Smooth muscle cell (in vitro differentiated cells): ENCODE data around the gene PRG3. TPM values are rescaled to one million over a fixed set of nuclear protein-coding genes. Genes with fewer than 3 reads are reported as not detected.

Experiments used
- DNase-seq: peaks from one replicate; lab custom pipeline; 2025; ENCODE audit not compliant: unreplicated experiment; lab: John Stamatoyannopoulos, UW
- H2AFZ ChIP-seq: fragments of 200-600 bp; sonication (generic); 2 replicates; pipeline ENCODE4 v1.6.0; 2016; ENCODE audit warnings: antibody characterized with exemption, low read depth, mild to moderate bottlenecking
- H3F3A ChIP-seq: fragments of 200-600 bp; sonication (generic); 2 replicates; pipeline ENCODE4 v1.6.0; 2017; ENCODE audit warnings: antibody characterized with exemption, low read depth
- H3K27ac ChIP-seq: fragments of 200-600 bp; sonication (generic); 2 replicates; pipeline ENCODE4 v1.5.1; 2016; ENCODE audit warnings: low read depth, mild to moderate bottlenecking
- H3K27me3 ChIP-seq: fragments of 200-600 bp; sonication (generic); 2 replicates; pipeline ENCODE4 v1.6.1; 2016; ENCODE audit warnings: low read depth, mild to moderate bottlenecking
- H3K36me3 ChIP-seq: fragments of 200-600 bp; sonication (generic); 2 replicates; pipeline ENCODE4 v1.5.1; 2016; ENCODE audit warnings: low read depth
- H3K4me1 ChIP-seq: fragments of 200-600 bp; sonication (generic); 2 replicates; pipeline ENCODE4 v1.5.1; 2016; ENCODE audit warnings: low read depth
- H3K4me2 ChIP-seq: fragments of 200-600 bp; sonication (generic); 2 replicates; pipeline ENCODE4 v1.6.0; 2016; ENCODE audit warnings: mild to moderate bottlenecking
- H3K4me3 ChIP-seq: fragments of 200-600 bp; sonication (generic); 2 replicates; pipeline ENCODE4 v1.5.1; 2016; ENCODE audit warnings: mild to moderate bottlenecking
- H3K79me2 ChIP-seq: fragments of 200-600 bp; sonication (generic); 2 replicates; pipeline ENCODE4 v1.6.0; 2016; ENCODE audit warnings: low read depth, mild to moderate bottlenecking
- H3K9ac ChIP-seq: fragments of 200-600 bp; sonication (generic); 2 replicates; pipeline ENCODE4 v1.6.0; 2016; ENCODE audit warnings: low read depth
- H3K9me3 ChIP-seq: fragments of 200-600 bp; sonication (generic); replicated peaks from 2 replicates; pipeline ENCODE4 v1.5.1; 2016; ENCODE audit warnings: low read depth
- H4K20me1 ChIP-seq: fragments of 200-600 bp; sonication (generic); 2 replicates; pipeline ENCODE4 v1.6.0; 2016; ENCODE audit warnings: low read depth
- WGBS: methylation state at CpG from one replicate; pipeline ENCODE4 v1.1.7; 2016; ENCODE audit warnings: low lambda C conversion rate; 5-methylcytosine and 5-hydroxymethylcytosine counted together
- polyA plus RNA-seq: library from polyadenylated mRNA; unstranded; fragments of >200 nt; fragmentation: Nextera tagmentation; extraction: Ambion mirVana; gene quantifications from 2 replicates; pipeline ENCODE4 v1.2.1, GENCODE V29; 2016
- total RNA-seq: library from RNA; depleted of rRNA; stranded (reverse); fragments of >200 nt; gene quantifications from 2 replicates; pipeline ENCODE4 v1.2.3, GENCODE V29; 2014
- TF ChIP-seq, protein P1 (sequence below): fragments of 200-600 bp; sonication (generic); IDR thresholded peaks from 2 replicates; pipeline ENCODE4 v1.5.1; 2017; ENCODE audit warnings: borderline replicate concordance, mild to moderate bottlenecking, antibody characterized with exemption; ENCODE audit not compliant: insufficient read depth, poor library complexity, severe bottlenecking

PRG3 gene
- total and polyA plus RNA-seq, 2 experiments from 2014 or later = not detected

DNA sequence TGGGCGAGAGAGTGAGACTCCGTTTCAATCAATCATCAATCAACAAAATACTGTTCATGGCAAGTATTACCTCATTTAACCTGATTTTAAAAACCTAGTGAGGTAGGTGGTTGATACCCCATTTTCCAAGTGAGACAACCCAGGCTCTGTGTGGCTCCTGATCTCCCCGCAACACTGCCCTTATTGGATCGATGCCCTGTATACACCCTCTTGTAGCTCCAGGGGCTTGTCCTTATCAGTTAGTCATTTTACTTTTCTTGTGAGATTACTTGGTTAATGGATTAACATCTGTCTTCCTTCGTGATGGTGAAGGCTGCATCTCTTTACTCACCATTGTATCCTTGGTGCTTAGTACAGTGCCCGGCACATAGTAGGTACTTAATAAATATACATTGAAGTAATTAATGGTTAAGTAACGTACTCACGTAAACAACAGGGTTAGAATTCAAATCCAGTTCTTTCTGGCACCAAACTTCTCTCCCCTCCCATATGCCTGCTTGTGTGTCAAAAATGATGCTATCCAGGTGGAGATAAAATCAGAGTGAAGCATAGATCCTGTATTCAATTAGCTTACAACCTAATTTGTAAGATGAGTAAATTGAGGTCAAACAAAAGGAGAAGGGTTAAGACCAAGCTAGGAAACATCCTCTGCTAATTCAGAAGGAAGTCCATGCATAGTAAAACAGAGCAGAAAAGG is 11.3 kb upstream of the PRG3 start:
- Histone ChIP-seq H3K36me3 (no peaks in the 10 kb centered on the region), H3K4me1 (no peaks in the 10 kb centered on the region), H3K9me3 (no peaks in the 10 kb centered on the region), H3K79me2 (no peaks in the 10 kb centered on the region), H3F3A (no peaks in the 10 kb centered on the region), H2AFZ (no peak overlapping the region), H4K20me1 (no peaks in the 10 kb centered on the region), H3K4me3 (no peak overlapping the region), H3K27me3 (peaks cover 56% of the 10 kb centered on the region), H3K27ac (no peak overlapping the region), H3K9ac (no peak overlapping the region), H3K4me2 (no peak overlapping the region)
- 81% methylated on average over 8 of the region's 8 CpGs for WGBS
- TF ChIP-seq, protein P1, sequence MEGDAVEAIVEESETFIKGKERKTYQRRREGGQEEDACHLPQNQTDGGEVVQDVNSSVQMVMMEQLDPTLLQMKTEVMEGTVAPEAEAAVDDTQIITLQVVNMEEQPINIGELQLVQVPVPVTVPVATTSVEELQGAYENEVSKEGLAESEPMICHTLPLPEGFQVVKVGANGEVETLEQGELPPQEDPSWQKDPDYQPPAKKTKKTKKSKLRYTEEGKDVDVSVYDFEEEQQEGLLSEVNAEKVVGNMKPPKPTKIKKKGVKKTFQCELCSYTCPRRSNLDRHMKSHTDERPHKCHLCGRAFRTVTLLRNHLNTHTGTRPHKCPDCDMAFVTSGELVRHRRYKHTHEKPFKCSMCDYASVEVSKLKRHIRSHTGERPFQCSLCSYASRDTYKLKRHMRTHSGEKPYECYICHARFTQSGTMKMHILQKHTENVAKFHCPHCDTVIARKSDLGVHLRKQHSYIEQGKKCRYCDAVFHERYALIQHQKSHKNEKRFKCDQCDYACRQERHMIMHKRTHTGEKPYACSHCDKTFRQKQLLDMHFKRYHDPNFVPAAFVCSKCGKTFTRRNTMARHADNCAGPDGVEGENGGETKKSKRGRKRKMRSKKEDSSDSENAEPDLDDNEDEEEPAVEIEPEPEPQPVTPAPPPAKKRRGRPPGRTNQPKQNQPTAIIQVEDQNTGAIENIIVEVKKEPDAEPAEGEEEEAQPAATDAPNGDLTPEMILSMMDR = no peak
- no peak for DNase-seq

DNA sequence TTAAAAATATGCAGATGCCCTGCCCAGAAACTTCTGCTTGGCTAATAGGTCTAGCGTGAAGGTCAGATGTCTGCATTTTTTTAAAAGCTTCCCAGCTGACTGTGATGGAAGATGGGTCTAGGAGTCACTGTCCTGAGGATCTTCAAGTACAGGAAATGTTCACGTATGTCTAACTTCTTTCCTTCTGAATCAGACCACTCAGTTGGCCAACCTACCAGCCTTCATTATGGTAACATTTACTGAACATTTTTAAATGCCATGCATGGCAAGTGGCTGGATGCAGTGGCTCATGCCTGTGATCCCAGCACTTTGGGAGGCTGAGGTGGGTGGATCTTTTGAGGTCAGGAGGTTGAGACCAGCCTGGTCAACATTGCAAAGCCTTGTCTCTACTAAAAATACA is 10.6 kb upstream of the PRG3 start:
- WGBS = 76% methylated on average over 2 of the region's 2 CpGs
- Histone ChIP-seq H3K79me2 (no peaks in the 10 kb centered on the region), H3K4me1 (no peaks in the 10 kb centered on the region), H3K36me3 (no peaks in the 10 kb centered on the region), H3F3A (no peaks in the 10 kb centered on the region), H4K20me1 (no peaks in the 10 kb centered on the region), H3K4me3 (no peak overlapping the region), H3K9ac (no peak overlapping the region), H3K27me3 (peaks cover 50% of the 10 kb centered on the region), H3K9me3 (no peaks in the 10 kb centered on the region), H3K4me2 (no peak overlapping the region), H3K27ac (no peak overlapping the region), H2AFZ (no peak overlapping the region)
- DNase-seq = no peak
- TF ChIP-seq, protein P1 = no peak

DNA sequence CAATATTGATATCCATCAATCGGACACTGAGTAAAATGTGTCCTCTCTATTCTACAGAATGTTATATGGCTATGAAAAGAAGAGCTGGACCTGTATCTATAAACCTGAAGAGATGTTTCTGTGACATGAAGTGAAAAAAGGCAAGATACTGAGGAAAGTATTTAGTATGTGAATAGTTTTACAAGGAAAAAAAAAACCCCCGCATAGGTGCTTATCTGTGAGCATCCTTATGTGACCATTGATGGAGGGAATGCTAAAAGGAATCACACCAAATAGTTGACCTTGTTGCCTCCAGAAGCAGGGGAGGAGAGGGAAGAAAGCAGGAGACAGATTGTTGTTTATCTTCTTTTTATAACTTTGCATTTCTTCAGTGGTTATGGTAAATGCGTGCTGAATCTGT is 10.2 kb upstream of the PRG3 start:
- Histone ChIP-seq H3K4me3 (no peak overlapping the region), H3K27ac (no peak overlapping the region), H4K20me1 (no peaks in the 10 kb centered on the region), H3K4me1 (no peaks in the 10 kb centered on the region), H3F3A (no peaks in the 10 kb centered on the region), H3K79me2 (no peaks in the 10 kb centered on the region), H3K36me3 (no peaks in the 10 kb centered on the region), H2AFZ (no peak overlapping the region), H3K4me2 (no peak overlapping the region), H3K9me3 (no peaks in the 10 kb centered on the region), H3K9ac (no peak overlapping the region), H3K27me3 (peaks cover 48% of the 10 kb centered on the region)
- WGBS = 91% methylated on average over 3 of the region's 3 CpGs
- DNase-seq = no peak
- TF ChIP-seq, protein P1 = no peak

DNA sequence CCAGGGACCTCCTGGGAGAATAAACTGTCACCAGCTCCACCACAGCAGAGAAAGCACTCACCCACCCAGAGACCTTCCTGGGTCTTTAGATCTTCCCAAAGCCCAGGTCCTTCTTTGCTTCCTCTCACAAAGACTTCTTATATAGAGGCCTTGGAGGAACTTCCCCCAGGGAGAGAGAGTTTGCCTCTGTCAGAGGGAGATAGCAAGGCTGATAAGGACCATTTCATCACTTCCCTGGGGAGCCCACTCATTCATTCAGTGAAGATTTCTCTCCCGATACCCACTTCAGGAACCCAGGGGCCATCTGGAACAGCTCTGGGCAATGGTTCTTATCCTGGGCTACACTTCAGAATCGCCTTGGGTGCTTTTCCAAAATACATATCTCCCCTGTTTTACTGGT is 9.6 kb upstream of the PRG3 start, which contains the start of gene PRG2:
PRG2 (minus strand) TSS at position 116 of the 400 bp plus-strand sequence. CDS start 706 bp downstream, outside the sequence.
- H2AFZ ChIP-seq = no peak within 1 kb of the TSS
- H3K9me3 ChIP-seq = no peaks in the 10 kb centered on the region
- TF ChIP-seq, protein P1 = no peak
- no peak within 1 kb of the TSS for H3K9ac ChIP-seq
- H3F3A ChIP-seq = no peaks in the 10 kb centered on the region
- 56% methylated on average over 2 of the region's 2 CpGs for WGBS
- no peaks in the 10 kb centered on the region for H3K4me1 ChIP-seq
- H4K20me1 ChIP-seq = no peaks in the 10 kb centered on the region
- no peak within 1 kb of the TSS for H3K4me2 ChIP-seq
- H3K4me3 ChIP-seq = no peak within 1 kb of the TSS
- H3K36me3 ChIP-seq = no peaks in the 10 kb centered on the region
- H3K27me3 ChIP-seq = peaks cover 48% of the 10 kb centered on the region
- no peaks in the 10 kb centered on the region for H3K79me2 ChIP-seq
- DNase-seq = no peak
- H3K27ac ChIP-seq = no peak within 1 kb of the TSS
